Measurements from ENCODE around the gene NCAPH2. TPM values are rescaled to one million over a fixed set of nuclear protein-coding genes. Genes with fewer than 3 reads are reported as not detected.

NCAPH2 gene
- total RNA-seq, 1 experiment from 2014 or later = 113 TPM

DNA sequence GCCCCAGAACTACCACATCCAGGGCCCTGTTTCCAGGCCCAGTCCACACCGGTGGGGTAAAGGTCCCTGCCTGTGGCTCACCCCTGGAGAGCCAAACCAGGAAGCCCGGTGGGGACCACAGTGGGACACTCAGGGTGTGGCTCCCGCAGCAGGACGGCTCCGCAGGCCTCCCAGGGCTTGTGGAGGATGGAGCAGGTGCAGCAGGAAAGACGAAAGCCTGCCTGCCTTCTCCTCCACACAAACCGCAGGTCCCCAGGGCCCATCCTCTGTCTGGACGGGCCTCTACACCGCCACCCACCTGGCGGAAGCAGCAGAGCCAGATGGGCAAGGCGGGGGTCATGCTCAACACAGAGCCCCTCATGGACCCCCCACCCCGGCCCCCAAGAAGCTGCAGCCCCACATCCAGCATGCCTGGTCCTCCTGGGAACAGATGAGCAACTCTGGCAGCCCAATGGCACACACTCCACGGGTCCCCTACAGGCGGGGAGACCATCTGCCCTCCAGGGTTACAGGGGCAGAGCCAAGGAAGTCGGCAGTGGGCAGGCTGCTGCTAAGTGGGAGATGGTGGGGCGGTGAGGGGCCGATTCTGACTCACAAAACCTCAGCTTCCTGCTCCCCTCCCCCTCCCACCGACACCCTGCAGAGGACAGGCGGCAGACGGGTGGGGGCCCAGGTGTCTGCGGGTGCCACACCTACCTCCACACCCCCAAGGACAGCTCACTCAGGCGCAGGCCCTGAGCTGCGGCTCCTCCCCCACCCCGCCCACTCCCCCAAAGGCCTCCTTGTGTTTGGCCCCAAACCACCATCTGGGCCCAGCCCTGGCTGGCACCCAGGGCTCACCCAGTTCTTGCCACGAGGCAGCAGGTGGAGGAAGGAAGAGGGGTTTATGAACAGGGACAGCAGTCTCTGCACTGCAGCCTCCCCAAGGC is 38.4 kb upstream of the NCAPH2 start:
- Histone ChIP-seq H3K9me3 (replicated peaks) (no peaks in the 10 kb centered on the region), H3K36me3 (peaks cover 66% of the 10 kb centered on the region), H3K27ac (no peak overlapping the region), H3K27me3 (replicated peaks) (no peaks in the 10 kb centered on the region), H3K4me3 (no peak overlapping the region), H3K4me1 (replicated peaks) (peaks cover 26% of the 10 kb centered on the region)
- peak; percentile 24 to 68 for DNase-seq (ENCODE audit: low read depth in 1 of 2, low spot score in 2 of 2)

DNA sequence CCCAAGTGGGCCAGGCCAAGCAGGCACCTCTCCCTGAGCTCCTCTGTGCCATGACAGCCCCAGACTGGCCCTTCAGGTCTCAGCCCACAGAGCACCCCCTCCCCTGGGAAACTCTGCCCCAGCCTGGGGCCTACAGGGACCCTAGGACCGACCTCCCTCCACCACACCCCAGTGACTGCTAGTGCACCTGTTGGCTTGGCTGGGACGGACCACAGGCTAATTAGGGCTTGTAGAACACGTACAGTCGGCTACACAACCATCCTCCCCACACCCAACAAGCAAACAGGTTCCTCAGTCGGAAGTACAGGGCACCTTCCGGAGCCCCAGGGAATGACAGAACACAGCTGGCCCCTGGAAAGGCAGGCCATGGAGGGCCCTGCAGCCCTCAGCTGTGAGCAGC is 37.5 kb upstream of the NCAPH2 start:
- Histone ChIP-seq H3K4me3 (no peak overlapping the region), H3K9me3 (replicated peaks) (no peaks in the 10 kb centered on the region), H3K4me1 (replicated peaks) (peaks cover 32% of the 10 kb centered on the region), H3K27me3 (replicated peaks) (no peaks in the 10 kb centered on the region), H3K27ac (no peak overlapping the region), H3K36me3 (peaks cover 59% of the 10 kb centered on the region)
- DNase-seq (ENCODE audit: low read depth in 1 of 2, low spot score in 2 of 2) = no peak

- Histone ChIP-seq H3K4me1 (replicated peaks) (peaks cover 34% of the 10 kb centered on the region), H3K36me3 (peaks cover 51% of the 10 kb centered on the region), H3K27me3 (replicated peaks) (no peaks in the 10 kb centered on the region), H3K27ac (no peak overlapping the region), H3K9me3 (replicated peaks) (no peaks in the 10 kb centered on the region), H3K4me3 (no peak overlapping the region)
- DNase-seq (ENCODE audit: low read depth in 1 of 2, low spot score in 2 of 2) = no peak
Observed at GRCh38 chr22:50471197-50471847, 36.7 kb upstream of the NCAPH2 start.

- Histone ChIP-seq H3K4me1 (replicated peaks) (peaks cover 34% of the 10 kb centered on the region), H3K9me3 (replicated peaks) (no peaks in the 10 kb centered on the region), H3K36me3 (peaks cover 44% of the 10 kb centered on the region), H3K27ac (no peak overlapping the region), H3K27me3 (replicated peaks) (no peaks in the 10 kb centered on the region), H3K4me3 (no peak overlapping the region)
- DNase-seq (ENCODE audit: low read depth in 1 of 2, low spot score in 2 of 2) = no peak
Observed at GRCh38 chr22:50471962-50472361, 36.1 kb upstream of the NCAPH2 start.

DNA sequence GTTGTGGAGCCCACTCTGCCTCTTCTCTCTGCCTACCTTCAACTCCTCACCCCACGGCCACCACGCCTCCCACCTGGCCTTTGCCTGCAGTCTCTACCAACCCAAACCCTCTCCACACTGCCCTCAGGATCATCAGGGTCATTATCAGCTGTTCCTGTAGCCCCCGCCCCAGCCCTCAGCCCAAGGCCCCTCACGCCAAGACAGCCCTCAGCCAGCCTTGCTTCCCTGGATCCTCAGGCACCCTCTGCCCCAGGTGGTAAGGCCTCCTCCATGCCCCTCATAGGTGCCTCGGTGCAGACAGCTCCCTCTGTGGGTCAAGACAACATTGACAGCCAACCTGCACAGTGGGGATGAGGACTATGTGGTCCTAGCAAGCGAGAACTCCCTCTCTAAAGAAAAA is 34.9 kb upstream of the NCAPH2 start:
- Histone ChIP-seq H3K4me1 (replicated peaks) (peaks cover 34% of the 10 kb centered on the region), H3K27ac (no peak overlapping the region), H3K36me3 (peaks cover 37% of the 10 kb centered on the region), H3K27me3 (replicated peaks) (no peaks in the 10 kb centered on the region), H3K4me3 (no peak overlapping the region), H3K9me3 (replicated peaks) (no peaks in the 10 kb centered on the region)
- no peak for DNase-seq (ENCODE audit: low read depth in 1 of 2, low spot score in 2 of 2)

DNA sequence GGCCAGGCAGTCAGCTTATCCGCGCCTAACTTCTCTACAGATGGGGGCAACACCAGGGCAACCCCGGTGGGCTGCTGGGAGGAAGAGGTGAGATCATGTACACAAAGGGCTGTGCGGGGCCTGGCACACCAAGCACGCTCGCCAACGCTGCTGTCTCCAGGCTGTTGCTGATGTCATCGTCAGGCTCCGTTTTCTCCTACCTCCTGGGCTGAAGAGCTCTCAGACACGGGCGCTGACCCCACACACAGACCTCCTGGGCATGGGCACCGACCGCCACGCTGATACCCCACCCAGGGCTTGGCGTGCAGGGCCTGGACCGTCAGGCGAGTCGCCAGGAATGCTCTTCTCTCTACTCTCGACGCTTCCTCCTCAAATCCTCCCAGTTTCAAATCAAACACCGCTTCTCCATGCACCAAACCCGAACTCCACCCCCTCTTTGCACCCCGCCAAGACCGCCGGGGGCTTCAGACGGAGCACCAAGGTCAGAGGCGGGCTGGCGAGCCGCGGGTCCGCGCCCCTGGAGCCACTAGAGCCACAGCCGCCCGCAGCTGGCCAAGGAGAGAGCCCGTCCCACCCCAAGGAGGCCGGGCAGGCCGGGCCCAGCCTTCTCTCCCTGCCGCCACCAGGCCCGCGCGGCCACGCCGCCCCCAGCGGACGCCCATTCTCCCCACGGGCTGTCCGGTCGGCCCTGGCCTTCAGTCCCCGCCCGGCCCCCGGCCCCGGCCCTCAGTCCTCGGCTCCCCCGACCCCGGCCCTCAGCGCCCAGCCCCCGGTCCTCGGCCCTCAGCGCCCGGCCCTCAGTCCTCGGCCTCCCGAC is 34.0 kb upstream of the NCAPH2 start:
- Histone ChIP-seq H3K4me3 (peak overlapping the region; percentile 94), H3K27me3 (replicated peaks) (peaks cover 3% of the 10 kb centered on the region; the same call in 1 of the 2 replicates), H3K9me3 (replicated peaks) (no peaks in the 10 kb centered on the region), H3K4me1 (replicated peaks) (peaks cover 34% of the 10 kb centered on the region), H3K27ac (peak overlapping the region; percentile 42), H3K36me3 (peaks cover 33% of the 10 kb centered on the region)
- peak; percentile 56 to 66 for DNase-seq (ENCODE audit: low read depth in 1 of 2, low spot score in 2 of 2)

- Histone ChIP-seq H3K27me3 (replicated peaks) (peaks cover 10% of the 10 kb centered on the region), H3K27ac (peak within 1 kb of the TSS; percentile 42), H3K9me3 (replicated peaks) (no peaks in the 10 kb centered on the region), H3K4me3 (peak within 1 kb of the TSS; percentile 94), H3K36me3 (peaks cover 31% of the 10 kb centered on the region), H3K4me1 (replicated peaks) (peaks cover 28% of the 10 kb centered on the region)
- peak; percentile 83 to 90 for DNase-seq (ENCODE audit: low read depth in 1 of 2, low spot score in 2 of 2)
Observed at GRCh38 chr22:50474710-50475651, 33.0 kb upstream of the NCAPH2 start, which contains the start of gene SBF1. SBF1 (minus strand) TSS chr22:50475035; CDS start chr22:50474840, 195 bp downstream.

DNA sequence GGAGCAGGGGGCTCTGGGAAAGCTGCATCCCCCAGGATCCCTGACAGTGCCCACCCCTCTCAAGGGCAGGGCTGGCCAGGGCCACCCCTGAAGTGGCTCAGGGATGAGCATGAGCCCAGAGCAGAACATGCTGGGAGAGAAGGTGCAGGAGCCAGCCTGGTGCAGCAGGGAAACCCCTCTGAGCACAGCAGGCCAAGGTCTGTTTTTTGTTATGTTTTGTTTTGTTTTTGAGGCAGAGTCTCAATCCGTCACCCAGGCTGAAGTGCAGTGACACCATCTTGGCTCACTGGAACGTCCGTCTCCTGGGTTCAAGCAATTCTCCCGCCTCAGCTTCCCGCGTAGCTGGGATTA is 32.4 kb upstream of the NCAPH2 start:
- Histone ChIP-seq H3K4me1 (replicated peaks) (peaks cover 21% of the 10 kb centered on the region), H3K9me3 (replicated peaks) (no peaks in the 10 kb centered on the region), H3K4me3 (no peak overlapping the region), H3K27ac (no peak overlapping the region), H3K27me3 (replicated peaks) (peaks cover 17% of the 10 kb centered on the region), H3K36me3 (peaks cover 31% of the 10 kb centered on the region)
- DNase-seq (ENCODE audit: low read depth in 1 of 2, low spot score in 2 of 2) = no peak

GRCh38 chr22:50476868-50477267 is 31.2 kb upstream of the NCAPH2 start:
- peaks cover 29% of the 10 kb centered on the region for H3K27me3 ChIP-seq (replicated peaks)
- peaks cover 26% of the 10 kb centered on the region for H3K36me3 ChIP-seq
- H3K27ac ChIP-seq = no peak overlapping the region
- no peak overlapping the region for H3K4me3 ChIP-seq
- DNase-seq (ENCODE audit: low read depth in 1 of 2, low spot score in 2 of 2) = no peak
- no peaks in the 10 kb centered on the region for H3K9me3 ChIP-seq (replicated peaks)
- H3K4me1 ChIP-seq (replicated peaks) = peaks cover 28% of the 10 kb centered on the region

DNA sequence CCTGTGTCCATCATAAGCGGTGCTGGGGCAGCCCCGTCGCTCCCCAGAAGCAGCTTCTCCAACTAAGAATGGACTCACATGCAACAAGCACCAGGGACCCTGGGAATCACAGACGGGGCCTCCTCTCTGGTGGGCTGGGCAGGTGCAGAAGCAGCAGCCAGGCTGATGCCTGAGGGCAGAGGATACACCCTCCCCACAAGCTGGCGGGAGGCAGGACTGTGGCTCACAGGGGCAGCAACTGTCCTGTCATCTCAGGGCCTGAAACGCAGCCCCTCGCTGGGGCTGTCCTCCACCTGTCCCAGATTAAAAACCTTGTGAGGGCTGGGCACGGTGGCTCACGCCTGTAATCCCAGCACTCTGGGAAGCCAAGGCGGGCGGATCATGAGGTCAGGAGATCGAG is 30.1 kb upstream of the NCAPH2 start:
- Histone ChIP-seq H3K36me3 (peaks cover 16% of the 10 kb centered on the region), H3K27ac (no peak overlapping the region), H3K27me3 (replicated peaks) (peaks cover 38% of the 10 kb centered on the region), H3K4me3 (no peak overlapping the region), H3K4me1 (replicated peaks) (peaks cover 28% of the 10 kb centered on the region), H3K9me3 (replicated peaks) (no peaks in the 10 kb centered on the region)
- DNase-seq (ENCODE audit: low read depth in 1 of 2, low spot score in 2 of 2) = no peak

DNA sequence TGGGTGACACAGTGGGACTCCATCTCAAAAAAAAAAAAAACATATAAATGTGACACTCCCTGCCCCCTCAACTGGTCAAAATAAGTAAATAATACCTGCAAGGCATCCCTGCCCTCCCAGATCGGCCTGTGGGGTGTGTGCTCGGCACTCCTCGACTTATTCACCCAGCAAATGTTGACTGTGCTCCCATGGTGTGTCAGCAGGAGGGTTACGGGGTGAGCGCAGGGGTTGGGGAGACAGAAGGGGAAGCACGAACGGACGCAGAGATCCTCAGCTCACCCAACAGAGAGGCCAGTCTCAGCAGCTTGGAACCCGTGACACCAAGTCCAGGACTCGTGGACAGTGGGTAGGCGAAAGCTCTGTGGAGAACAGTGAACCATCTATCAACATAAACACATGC is 28.3 kb upstream of the NCAPH2 start:
- Histone ChIP-seq H3K4me3 (no peak overlapping the region), H3K27me3 (replicated peaks) (peaks cover 38% of the 10 kb centered on the region), H3K27ac (no peak overlapping the region), H3K9me3 (replicated peaks) (no peaks in the 10 kb centered on the region), H3K36me3 (peaks cover under 1% of the 10 kb centered on the region; the same call in 1 of the 2 replicates), H3K4me1 (replicated peaks) (peaks cover 16% of the 10 kb centered on the region)
- DNase-seq (ENCODE audit: low read depth in 1 of 2, low spot score in 2 of 2) = no peak

DNA sequence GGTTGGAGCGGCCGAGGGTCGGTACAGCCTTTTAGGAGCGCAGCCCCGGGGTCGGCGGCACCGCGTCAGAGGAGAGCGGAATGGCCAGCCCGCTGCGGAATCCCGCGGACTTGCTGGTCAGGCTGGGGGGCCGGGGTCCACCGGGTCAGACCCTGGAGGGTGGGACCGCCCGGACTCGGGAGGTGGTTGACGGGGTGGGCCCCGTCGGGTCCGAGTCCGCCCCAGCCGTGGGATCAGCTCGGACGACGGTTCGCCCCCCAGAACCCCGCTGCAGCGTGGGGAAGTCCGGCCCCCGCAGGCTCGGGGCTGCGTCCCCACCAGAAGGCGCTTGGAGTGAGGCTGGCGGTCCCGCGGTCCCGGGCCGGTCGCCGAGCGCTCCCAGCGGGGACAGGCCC is 27.0 kb upstream of the NCAPH2 start:
- Histone ChIP-seq H3K27me3 (replicated peaks) (peaks cover 38% of the 10 kb centered on the region), H3K27ac (no peak overlapping the region), H3K36me3 (no peaks in the 10 kb centered on the region), H3K4me3 (peak overlapping the region; percentile 26), H3K4me1 (replicated peaks) (peaks cover 8% of the 10 kb centered on the region; the same call in 1 of the 2 replicates), H3K9me3 (replicated peaks) (no peaks in the 10 kb centered on the region)
- DNase-seq (ENCODE audit: low read depth in 1 of 2, low spot score in 2 of 2) = no peak

All from SJSA1 (cell line).